Measurements from ENCODE around the gene JADE2. TPM values are rescaled to one million over a fixed set of nuclear protein-coding genes. Genes with fewer than 3 reads are reported as not detected.

The JADE2 gene
- total RNA-seq, 1 donor from 2014 or later = 70.9 TPM

DNA sequence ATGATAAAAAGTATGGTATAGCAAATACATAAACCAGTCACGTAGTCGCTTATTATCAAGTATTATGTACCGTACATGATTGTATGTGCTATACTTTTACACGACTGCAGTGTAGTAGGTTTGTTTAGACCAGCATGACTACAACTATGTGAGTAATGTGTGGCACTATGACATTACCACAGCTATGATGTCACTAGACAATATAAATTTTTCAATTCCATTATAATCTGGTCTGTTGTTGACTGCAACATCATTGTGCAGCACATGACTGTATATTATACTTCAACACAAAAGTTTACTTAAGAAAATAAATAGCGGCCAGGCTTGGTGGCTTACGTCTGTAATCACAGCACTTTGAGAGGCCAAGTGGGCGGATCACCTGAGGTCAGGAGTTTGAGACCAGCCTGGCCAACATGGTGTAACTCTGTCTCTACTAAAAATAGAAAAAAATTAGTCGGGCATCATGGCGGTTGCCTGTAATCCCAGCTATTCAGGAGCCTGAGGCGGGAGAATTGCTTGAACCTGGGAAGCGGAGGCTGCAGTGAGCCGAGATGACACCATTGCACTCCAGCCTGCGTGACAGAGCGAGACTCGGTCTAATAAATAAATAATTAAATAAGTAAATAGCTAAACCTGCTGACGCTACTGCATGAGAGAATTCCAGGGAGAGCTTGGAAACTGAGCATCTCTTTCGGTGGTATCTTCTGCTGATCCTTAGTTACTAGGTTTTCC lies 24.6 kb upstream of the JADE2 start:
- DNase-seq (ENCODE audit: low spot score in 2 of 2) = peak in 1 of 2 donors; percentile 18
- peaks cover 3 to 12% of the 10 kb centered on the region in 2 donors for H3K4me1 ChIP-seq
- H3K4me3 ChIP-seq = no peak overlapping the region
- no peak for TF ChIP-seq CTCF (IDR thresholded peaks at IDR 0.05)
- H3K9me3 ChIP-seq = no peaks in the 10 kb centered on the region
- no peaks in the 10 kb centered on the region for H3K27me3 ChIP-seq
- H3K27ac ChIP-seq = no peak overlapping the region
- no peaks in the 10 kb centered on the region for H3K36me3 ChIP-seq
- intact Hi-C loops (cut with DNase I) = loop anchor here (5.0 kb wide), 1 partner anchor 64 kb away; no protein-coding TSS in a partner anchor

- no peaks in the 10 kb centered on the region for H3K9me3 ChIP-seq
- DNase-seq (ENCODE audit: low spot score in 2 of 2) = no peak
- H3K4me3 ChIP-seq = no peak overlapping the region
- TF ChIP-seq CTCF (IDR thresholded peaks at IDR 0.05) = no peak
- H3K4me1 ChIP-seq = peaks cover 3 to 12% of the 10 kb centered on the region in 2 donors
- H3K27ac ChIP-seq = no peak overlapping the region
- H3K36me3 ChIP-seq = no peaks in the 10 kb centered on the region
- no peaks in the 10 kb centered on the region for H3K27me3 ChIP-seq
- intact Hi-C loops (cut with DNase I) = loop anchor here (2.0 to 5.0 kb wide), 2 partner anchors 35 to 65 kb away; no protein-coding TSS in a partner anchor
Observed at GRCh38 chr5:134502259-134502658, 23.2 kb upstream of the JADE2 start.

DNA sequence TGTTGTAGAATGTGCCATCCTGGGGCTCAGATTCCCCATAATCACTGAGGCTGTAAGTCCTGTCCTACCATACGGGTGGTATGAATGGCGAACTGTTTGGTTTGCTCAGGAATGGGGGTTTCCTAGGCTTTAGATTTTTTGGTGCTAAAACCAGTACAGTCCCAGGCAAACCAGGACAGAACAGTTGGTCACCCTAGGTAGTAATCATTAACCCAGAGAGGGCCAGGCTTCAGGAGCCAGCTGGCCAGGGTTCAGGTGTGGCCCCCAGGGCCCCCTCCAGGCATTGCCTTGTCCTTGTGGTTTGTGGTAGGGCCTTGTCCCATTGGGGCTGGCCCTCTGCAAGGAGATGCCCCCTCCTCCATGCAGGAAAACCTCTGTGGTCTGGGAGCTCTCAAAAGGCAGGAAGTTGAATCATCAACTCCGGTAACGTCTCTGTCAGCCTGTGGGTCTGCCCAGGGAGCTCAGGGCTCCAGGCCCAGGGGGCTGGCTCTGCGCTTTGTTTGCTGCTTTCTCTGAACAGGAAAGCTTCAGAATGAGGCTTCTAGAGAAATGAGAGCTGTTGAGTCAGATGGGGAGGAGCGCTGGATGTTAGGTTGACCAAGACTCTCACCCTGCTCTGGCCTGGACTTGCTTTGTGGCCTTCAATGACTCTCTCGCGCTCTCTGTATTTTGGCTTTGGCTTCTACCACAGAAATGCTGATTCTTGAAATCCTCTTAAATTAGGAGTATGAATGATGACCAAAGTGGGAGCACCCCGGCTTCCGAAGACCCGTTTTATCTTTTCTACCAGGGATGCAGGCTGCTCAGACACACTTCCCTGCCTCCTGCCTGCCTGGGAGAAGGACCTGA lies 22.2 kb upstream of the JADE2 start:
- Histone ChIP-seq H3K36me3 (no peaks in the 10 kb centered on the region), H3K9me3 (no peaks in the 10 kb centered on the region), H3K4me1 (peaks cover 3 to 12% of the 10 kb centered on the region in 2 donors), H3K27me3 (no peaks in the 10 kb centered on the region), H3K27ac (peak overlapping the region; percentile 67 to 83), H3K4me3 (no peak overlapping the region)
- no peak for TF ChIP-seq CTCF (IDR thresholded peaks at IDR 0.05)
- DNase-seq (ENCODE audit: low spot score in 2 of 2) = peak; percentile 53 to 94
- intact Hi-C loops (cut with DNase I) = loop anchor here (2.0 to 5.0 kb wide), 2 partner anchors 37 to 66 kb away; no protein-coding TSS in a partner anchor

GRCh38 chr5:134503937-134504437 lies 21.5 kb upstream of the JADE2 start:
- no peaks in the 10 kb centered on the region for H3K9me3 ChIP-seq
- intact Hi-C loops (cut with DNase I) = loop anchor here (2.0 to 5.0 kb wide), 3 partner anchors 21 to 67 kb away; partner anchors contain the start of gene JADE2
- no peak for DNase-seq (ENCODE audit: low spot score in 2 of 2)
- no peaks in the 10 kb centered on the region for H3K27me3 ChIP-seq
- H3K4me3 ChIP-seq = no peak overlapping the region
- no peak for TF ChIP-seq CTCF (IDR thresholded peaks at IDR 0.05)
- H3K36me3 ChIP-seq = no peaks in the 10 kb centered on the region
- H3K27ac ChIP-seq = peak overlapping the region; percentile 67 to 83
- H3K4me1 ChIP-seq = peaks cover 3 to 12% of the 10 kb centered on the region in 2 donors

DNA sequence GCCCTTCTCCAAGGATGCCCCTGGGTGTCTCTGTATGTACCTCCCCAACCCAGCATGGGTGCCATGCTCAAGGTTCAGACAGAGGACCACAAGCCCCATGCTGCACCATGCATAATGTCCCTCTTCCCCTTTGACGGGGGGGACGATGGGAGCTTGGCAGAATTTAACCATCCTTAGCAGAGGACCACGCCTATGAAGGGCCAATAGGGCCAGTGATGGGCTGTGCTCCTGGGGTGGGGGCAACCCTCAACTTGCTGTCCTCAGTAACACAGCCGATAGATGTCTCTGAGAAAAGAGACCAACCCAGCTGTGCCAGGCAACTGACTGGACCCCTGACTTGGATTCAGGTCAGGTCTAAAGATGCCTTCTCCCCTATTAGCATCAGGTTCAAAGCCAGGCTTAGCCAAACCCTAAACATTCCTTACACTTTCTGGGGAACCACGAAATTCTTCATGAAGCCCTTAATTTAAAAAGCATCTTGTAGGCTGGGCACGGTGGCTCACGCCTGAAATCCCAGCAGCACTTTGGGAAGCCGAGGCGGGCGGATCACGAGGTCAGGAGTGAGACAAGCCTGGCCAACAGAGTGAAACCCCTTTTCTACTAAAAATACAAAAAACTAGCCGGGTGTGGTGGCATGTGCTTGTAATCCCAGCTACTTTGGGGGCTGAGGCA lies 20.7 kb upstream of the JADE2 start:
- peak in 1 of 2 donors; percentile 49 for DNase-seq (ENCODE audit: low spot score in 2 of 2)
- Histone ChIP-seq H3K9me3 (no peaks in the 10 kb centered on the region), H3K27me3 (no peaks in the 10 kb centered on the region), H3K4me3 (no peak overlapping the region), H3K36me3 (no peaks in the 10 kb centered on the region), H3K27ac (peak overlapping the region in 1 of 2 donors; percentile 83), H3K4me1 (peaks cover 3 to 12% of the 10 kb centered on the region in 2 donors)
- intact Hi-C loops (cut with DNase I) = loop anchor here (2.0 to 5.0 kb wide), 2 partner anchors 20 to 67 kb away; partner anchors contain the start of gene JADE2
- TF ChIP-seq CTCF (IDR thresholded peaks at IDR 0.05) = no peak

Data from ascending aorta (tissue), 2 donors.